C1 segment of cervical spinal cord (tissue), 14 donors: ENCODE data around the gene KRT71.

Experiments used
- DNase-seq, 14 donors: peaks; one replicate each; lab custom pipeline; 2025; lab: John Stamatoyannopoulos, UW

KRT71 gene

GRCh38 chr12:52539083-52539820 lies 13.7 kb downstream of the KRT71 start:
- DNase-seq, result no peak

GRCh38 chr12:52537101-52537500 lies 15.8 kb downstream of the KRT71 start:
- DNase-seq, result no peak

GRCh38 chr12:52535574-52535973 lies 17.4 kb downstream of the KRT71 start:
- no peak for DNase-seq

DNA sequence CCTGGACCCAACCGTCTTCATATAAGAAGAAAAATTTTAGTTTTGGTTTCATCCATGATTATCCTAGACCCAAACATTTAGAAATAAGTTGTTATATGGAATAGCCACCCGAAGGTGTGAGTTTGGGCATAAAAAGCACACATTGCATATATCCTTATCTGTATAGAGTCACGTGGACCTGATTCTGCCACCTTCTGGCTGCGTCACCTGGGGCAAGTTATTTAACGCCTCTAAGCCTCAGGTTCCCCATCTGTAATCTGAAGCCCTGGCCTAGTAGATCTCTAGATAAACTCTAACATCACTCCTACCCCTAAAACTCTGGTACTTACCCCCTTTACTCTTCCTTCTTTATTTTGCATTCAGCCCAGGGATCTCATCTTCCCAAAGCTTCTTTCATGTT lies 18.5 kb downstream of the KRT71 start:
- DNase-seq, result no peak

DNA sequence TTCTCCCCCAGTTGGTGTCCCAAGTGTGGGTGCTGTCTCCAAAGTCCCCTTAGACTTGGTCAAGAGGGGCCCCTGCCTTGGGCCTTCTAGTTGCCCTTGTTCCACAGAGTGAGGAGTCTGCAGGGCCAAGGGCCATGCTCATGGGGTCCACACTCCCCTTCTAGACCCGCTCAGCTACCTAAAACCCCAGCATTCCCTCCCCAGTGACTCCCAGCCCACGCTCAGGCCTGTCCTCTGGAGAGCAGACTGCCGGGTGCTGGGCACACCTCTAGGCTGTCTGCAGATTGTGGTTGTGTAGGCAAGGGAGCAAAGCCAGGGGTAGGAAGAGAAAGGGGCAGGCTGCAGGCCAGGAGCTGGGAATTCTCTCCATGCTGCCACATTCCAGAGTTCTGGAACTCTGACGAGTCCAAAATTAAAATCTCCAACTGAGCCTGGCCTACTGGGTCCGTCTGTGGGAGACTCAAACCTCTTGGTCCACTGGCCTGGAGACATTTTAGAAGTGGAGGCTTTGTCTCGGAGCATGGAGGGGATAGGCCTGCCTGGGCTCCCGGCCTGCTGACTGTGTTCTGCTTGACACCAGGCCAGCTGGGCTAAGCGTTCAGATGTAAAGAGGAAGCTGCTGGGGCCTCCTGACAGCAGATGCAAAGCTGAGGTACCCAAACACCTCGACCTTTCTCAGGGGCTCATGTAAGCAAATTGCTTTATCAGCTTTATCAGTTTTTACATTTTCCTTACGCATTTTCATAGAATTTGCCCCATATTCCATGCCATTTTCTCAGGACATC lies 19.1 kb downstream of the KRT71 start:
- DNase-seq, result peak in 1 of 14 donors; percentile 8

GRCh38 chr12:52532636-52533035 lies 20.3 kb downstream of the KRT71 start:
- no peak for DNase-seq

- DNase-seq, result peak in 2 of 14 donors; percentile 19 to 24
Observed at GRCh38 chr12:52531566-52532300, 21.2 kb downstream of the KRT71 start.

DNA sequence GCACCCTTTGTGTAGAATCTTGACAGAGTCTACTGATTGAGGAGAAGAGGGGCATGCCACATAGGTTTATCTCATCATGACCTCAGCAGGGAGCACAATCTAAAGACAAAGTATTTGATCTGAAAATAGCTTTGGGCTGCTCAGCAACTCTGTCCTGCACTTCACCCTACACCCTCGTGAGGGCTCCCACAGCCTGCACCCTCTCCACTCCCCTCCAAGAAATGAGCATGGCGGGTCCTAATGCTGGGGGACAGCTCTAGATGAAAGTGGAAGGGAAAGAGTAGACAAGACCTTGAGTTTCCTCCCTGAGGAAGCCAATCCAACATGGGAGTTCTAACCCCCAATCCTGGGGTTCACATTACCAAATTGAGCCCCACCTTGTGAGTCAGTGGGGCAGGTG lies 22.0 kb downstream of the KRT71 start:
- no peak for DNase-seq

GRCh38 chr12:52530366-52530765 lies 22.6 kb downstream of the KRT71 start:
- DNase-seq, result no peak

DNA sequence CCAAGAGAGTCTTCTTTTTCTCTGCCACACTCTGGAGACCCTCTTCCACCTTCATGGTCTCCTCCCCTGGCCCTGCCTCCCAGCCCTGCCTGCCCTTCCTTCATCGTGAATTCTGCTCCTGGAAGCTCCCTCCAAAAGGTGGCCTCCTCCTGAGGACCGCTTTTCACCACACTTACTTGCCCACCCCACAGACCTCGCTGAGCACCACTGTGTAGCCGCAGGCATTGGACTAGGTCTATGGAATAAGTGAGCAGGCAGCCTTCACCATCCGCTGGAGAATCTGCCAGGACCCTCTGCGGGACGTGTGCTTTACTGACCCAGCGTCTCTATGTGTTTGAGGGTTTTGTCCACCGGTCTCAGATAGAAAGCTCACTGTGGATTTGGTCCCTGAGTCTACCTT lies 23.1 kb downstream of the KRT71 start:
- DNase-seq, result no peak

GRCh38 chr12:52529417-52529816 lies 23.5 kb downstream of the KRT71 start:
- DNase-seq, result no peak

DNA sequence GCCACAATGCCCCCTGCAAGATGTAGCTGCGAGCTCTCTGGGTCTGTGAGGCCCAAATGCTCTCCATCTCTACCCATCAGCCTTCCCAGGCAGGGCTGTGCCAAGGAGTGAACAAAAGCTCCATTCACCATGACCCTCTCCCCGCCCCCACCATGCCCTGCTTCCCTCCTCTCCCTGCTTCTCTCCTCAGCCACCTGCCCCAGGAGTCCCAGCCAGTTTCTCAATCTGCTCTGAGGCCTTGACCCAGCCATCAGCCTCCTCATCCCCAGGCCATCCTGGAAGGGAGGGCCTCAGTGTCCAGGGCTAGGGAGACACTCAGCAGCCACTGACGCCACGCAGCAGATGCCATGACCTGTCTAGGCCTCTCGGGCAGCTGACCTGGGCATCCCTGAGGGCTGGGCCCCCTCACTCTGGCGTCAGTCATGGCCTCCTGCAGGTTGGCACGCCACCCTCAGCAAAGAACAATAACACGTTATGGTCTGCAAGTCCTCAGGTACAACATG lies 24.3 kb downstream of the KRT71 start:
- peak in 10 of 14 donors; percentile 22 to 51 (median 37) for DNase-seq

GRCh38 chr12:52527121-52527800 lies 25.7 kb downstream of the KRT71 start:
- no peak for DNase-seq

- DNase-seq, result no peak
Observed at GRCh38 chr12:52526511-52526951, 26.4 kb downstream of the KRT71 start.

DNA sequence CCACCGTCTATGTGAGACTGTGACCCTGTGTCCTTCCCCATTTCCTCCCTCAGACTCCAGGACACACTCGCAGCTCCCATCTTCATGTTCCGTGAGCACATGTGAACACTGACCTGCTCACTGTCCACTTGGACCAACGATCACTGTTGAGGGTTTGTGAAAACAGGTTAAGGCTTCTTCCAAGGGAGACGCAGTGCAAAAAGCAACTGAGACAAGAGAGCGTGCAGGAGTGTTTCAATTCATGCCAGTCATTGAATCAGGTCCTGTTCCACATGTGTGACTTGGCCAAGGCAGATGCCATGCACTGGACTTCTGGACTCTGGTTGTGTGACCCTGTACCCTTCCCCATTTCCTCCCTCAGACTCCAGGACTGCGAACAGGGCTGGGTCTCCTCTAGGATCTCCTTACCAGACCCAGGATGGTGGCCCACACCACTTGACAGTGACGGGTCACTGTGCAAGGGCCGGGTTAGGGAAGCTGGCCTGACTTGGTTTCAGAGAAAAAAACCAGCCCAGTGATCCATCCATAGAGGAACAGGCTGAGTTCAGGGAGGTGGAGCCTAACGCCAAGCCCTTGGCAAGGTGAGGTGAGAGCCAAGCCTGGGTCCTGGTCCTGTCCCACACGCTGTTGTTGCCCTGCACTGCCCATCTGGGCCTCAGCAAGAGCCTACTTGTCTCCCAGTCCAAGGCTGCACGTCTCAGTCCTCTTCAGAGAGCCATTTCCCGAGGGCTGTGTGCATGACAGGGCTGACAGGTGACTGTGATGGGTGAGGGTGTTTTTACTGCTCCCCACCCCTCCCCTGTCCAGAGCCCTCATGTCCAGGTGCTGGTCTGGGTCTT lies 27.1 kb downstream of the KRT71 start:
- no peak for DNase-seq

- DNase-seq, result no peak
Observed at GRCh38 chr12:52524898-52525591, 27.9 kb downstream of the KRT71 start.

DNA sequence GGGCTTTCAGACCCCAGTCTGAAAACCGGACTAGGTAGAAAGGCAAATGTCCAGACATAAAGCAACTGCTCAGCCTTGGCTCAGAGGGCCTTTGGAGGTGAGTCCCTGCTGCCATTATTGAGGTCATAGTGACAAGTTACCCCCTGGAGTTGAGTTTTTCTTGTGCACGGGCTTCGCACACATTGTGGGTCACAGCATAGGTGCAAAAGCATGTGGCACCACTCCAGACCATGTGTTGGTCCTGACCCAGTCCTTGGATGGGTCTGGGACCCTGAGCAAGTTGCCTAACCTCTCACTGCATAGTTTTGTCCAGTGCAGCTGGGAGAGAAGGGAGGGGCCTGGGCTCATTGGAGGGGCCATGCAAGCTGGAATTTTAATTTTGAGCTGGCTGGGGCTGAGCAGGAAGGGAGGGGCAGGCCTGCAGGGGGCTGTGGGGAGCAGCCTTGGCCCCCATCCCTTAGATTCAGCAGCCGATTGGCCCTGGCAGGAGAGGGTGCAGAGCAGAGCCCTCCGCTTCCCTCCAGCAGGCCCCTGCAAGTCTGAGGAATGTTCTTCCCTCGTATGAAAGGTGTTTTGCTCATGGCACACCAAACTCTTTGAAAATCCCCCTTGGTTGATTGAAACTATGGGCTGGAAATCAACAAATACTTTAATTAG lies 28.6 kb downstream of the KRT71 start:
- DNase-seq, result no peak

DNA sequence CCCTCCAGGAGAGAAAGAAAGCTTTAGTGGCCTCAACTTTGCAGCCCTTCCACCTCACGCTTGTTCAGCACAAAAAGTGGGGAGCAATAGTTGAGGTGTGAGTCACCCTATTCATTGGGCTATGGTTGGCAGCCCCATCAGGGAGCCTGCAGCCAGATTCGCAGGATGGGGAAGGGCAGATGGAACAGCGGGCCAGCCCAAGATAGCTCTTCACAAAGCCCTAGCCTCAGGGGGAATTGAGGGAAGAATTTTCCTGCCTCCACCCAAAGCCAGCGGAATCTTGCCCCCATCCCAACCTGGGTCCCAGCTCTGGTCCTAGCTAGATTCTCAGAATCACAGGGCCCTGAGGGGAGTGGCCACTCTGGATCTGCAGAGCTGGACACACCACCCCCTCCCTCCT lies 29.1 kb downstream of the KRT71 start:
- no peak for DNase-seq

GRCh38 chr12:52522346-52523011 lies 30.5 kb downstream of the KRT71 start:
- DNase-seq, result no peak
